DOHH2 (cell line): ENCODE results near the gene LGALS12.

Experiments
- EZH2phosphoT487 ChIP-seq: fragments of 200-600 bp; sonication (generic); IDR thresholded peaks from 2 replicates; pipeline ENCODE4 v1.6.1; 2017; ENCODE audit warnings: borderline replicate concordance, mild to moderate bottlenecking, antibody characterized with exemption, low read length, moderate library complexity, mixed read lengths
- TF ChIP-seq, protein P1 (sequence below): fragments of 200-600 bp; sonication (generic); IDR thresholded peaks from one replicate; pipeline ENCODE4 v1.5.1; 2014; ENCODE audit warnings: antibody characterized with exemption, mild to moderate bottlenecking, low read depth, low read length; ENCODE audit not compliant: poor library complexity, severe bottlenecking

DNA sequence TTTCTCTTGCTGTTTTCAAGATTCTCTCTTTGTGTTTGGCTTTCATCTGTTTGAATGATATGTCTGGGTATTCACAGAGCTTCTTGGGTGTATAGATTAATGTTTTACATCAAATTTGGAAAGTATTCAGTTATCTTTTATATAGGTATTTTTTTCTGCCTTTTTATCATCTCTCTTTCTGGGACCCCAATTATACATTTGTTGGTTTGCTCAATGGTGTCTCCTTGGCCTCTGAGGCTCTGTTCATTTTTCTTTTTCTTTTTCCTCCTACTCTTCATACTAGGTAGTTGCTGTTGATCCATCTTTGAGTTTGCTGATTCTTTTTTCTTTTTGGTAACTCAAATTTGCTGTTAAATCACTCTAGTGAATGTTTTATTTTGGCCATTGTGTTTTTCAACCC lies 29.3 kb upstream of the LGALS12 start:
- TF ChIP-seq, protein P1, sequence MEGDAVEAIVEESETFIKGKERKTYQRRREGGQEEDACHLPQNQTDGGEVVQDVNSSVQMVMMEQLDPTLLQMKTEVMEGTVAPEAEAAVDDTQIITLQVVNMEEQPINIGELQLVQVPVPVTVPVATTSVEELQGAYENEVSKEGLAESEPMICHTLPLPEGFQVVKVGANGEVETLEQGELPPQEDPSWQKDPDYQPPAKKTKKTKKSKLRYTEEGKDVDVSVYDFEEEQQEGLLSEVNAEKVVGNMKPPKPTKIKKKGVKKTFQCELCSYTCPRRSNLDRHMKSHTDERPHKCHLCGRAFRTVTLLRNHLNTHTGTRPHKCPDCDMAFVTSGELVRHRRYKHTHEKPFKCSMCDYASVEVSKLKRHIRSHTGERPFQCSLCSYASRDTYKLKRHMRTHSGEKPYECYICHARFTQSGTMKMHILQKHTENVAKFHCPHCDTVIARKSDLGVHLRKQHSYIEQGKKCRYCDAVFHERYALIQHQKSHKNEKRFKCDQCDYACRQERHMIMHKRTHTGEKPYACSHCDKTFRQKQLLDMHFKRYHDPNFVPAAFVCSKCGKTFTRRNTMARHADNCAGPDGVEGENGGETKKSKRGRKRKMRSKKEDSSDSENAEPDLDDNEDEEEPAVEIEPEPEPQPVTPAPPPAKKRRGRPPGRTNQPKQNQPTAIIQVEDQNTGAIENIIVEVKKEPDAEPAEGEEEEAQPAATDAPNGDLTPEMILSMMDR: no peak
- TF ChIP-seq EZH2phosphoT487: no peak
